ENCODE results near the gene TRPV5. TPM values are rescaled to one million over a fixed set of nuclear protein-coding genes. Genes with fewer than 3 reads are reported as not detected.

Gene TRPV5
- total RNA-seq, 2 experiments from 2014 or later, result 0.06 TPM; not detected in 1

DNA sequence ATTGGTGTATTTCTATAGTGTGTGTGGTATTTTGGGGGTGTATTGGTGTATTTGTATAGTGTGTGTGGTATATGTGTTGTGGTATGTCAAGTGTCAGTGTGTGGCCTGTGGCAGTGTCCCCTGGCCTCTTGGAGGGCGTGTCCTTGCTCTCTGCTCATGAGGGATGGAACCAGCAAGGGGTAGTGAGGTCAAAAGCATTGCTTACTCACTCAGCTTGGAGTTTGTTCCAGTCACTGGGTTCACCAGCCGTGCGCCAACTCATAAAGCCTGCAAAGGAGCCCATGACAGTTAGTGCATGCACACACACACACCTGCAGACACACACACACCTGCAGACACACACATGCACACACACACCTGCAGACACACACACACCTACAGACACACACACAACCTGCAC, 43.7 kb downstream of the TRPV5 start:
- ChIA-PET CTCF (ENCODE audit: unreplicated experiment) (no interaction called here), POLR2A (no interaction called here)
- TF ChIP-seq, protein P1, sequence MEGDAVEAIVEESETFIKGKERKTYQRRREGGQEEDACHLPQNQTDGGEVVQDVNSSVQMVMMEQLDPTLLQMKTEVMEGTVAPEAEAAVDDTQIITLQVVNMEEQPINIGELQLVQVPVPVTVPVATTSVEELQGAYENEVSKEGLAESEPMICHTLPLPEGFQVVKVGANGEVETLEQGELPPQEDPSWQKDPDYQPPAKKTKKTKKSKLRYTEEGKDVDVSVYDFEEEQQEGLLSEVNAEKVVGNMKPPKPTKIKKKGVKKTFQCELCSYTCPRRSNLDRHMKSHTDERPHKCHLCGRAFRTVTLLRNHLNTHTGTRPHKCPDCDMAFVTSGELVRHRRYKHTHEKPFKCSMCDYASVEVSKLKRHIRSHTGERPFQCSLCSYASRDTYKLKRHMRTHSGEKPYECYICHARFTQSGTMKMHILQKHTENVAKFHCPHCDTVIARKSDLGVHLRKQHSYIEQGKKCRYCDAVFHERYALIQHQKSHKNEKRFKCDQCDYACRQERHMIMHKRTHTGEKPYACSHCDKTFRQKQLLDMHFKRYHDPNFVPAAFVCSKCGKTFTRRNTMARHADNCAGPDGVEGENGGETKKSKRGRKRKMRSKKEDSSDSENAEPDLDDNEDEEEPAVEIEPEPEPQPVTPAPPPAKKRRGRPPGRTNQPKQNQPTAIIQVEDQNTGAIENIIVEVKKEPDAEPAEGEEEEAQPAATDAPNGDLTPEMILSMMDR (conservative IDR thresholded peaks at IDR 0.05; ENCODE audit: low read length), result no peak
- TF ChIP-seq EZH2phosphoT487 (IDR thresholded peaks at IDR 0.05; ENCODE audit: borderline replicate concordance, low read depth, low read length), result no peak
- Histone ChIP-seq H4K20me1 (ENCODE audit: insufficient read depth, low read length) (no peaks in the 10 kb centered on the region), H3K4me2 (ENCODE audit: low read length) (no peak overlapping the region), H3K4me1 (ENCODE audit: insufficient read depth, low read length, poor library complexity, severe bottlenecking) (no peaks in the 10 kb centered on the region), H2AFZ (ENCODE audit: low read length) (no peak overlapping the region), H3K27ac (ENCODE audit: low read depth, low read length, poor library complexity, severe bottlenecking) (no peak overlapping the region), H3K9me3 (ENCODE audit: low read length) (no peaks in the 10 kb centered on the region), H3K4me3 (ENCODE audit: low read depth, low read length, poor library complexity, severe bottlenecking) (no peak overlapping the region), H3K36me3 (ENCODE audit: insufficient read depth, low read length) (no peaks in the 10 kb centered on the region), H3K79me2 (ENCODE audit: insufficient read depth, low read depth, low read length) (no peaks in the 10 kb centered on the region), H3K9me2 (ENCODE audit: insufficient read depth, low read length) (no peaks in the 10 kb centered on the region)
- BruUV-seq (replicated peaks), result no TSS peak
- intact Hi-C loops (cut with micrococcal nuclease; ENCODE audit: unreplicated experiment), result no loop called here
- DNase-seq (ENCODE audit: low spot score), result no peak

- Histone ChIP-seq H4K20me1 (ENCODE audit: insufficient read depth, low read length) (no peaks in the 10 kb centered on the region), H3K36me3 (ENCODE audit: insufficient read depth, low read length) (no peaks in the 10 kb centered on the region), H3K4me1 (ENCODE audit: insufficient read depth, low read length, poor library complexity, severe bottlenecking) (no peaks in the 10 kb centered on the region), H3K9me3 (ENCODE audit: low read length) (no peaks in the 10 kb centered on the region), H3K79me2 (ENCODE audit: insufficient read depth, low read depth, low read length) (no peaks in the 10 kb centered on the region), H2AFZ (ENCODE audit: low read length) (no peak overlapping the region), H3K9me2 (ENCODE audit: insufficient read depth, low read length) (no peaks in the 10 kb centered on the region), H3K27ac (ENCODE audit: low read depth, low read length, poor library complexity, severe bottlenecking) (no peak overlapping the region), H3K4me2 (ENCODE audit: low read length) (no peak overlapping the region), H3K4me3 (ENCODE audit: low read depth, low read length, poor library complexity, severe bottlenecking) (no peak overlapping the region)
- CTCF ChIA-PET (ENCODE audit: unreplicated experiment), result no interaction called here
- no TSS peak for BruUV-seq (replicated peaks)
- DNase-seq (ENCODE audit: low spot score), result no peak
- intact Hi-C loops (cut with micrococcal nuclease; ENCODE audit: unreplicated experiment), result no loop called here
- no peak for TF ChIP-seq EZH2phosphoT487 (IDR thresholded peaks at IDR 0.05; ENCODE audit: borderline replicate concordance, low read depth, low read length)
- TF ChIP-seq, protein P1 (conservative IDR thresholded peaks at IDR 0.05; ENCODE audit: low read length), result no peak
- POLR2A ChIA-PET, result interaction anchor here (1.2 kb wide), 1 partner anchor 15 kb away, joined by 4 read pairs; no protein-coding TSS in a partner anchor
These were observed 46.1 kb downstream of the TRPV5 start for GRCh38 chr7:142887282-142888015.

GRCh38 chr7:142886866-142887265, 46.7 kb downstream of the TRPV5 start:
- Histone ChIP-seq H3K27ac (ENCODE audit: low read depth, low read length, poor library complexity, severe bottlenecking) (no peak overlapping the region), H4K20me1 (ENCODE audit: insufficient read depth, low read length) (no peaks in the 10 kb centered on the region), H3K9me2 (ENCODE audit: insufficient read depth, low read length) (no peaks in the 10 kb centered on the region), H3K9me3 (ENCODE audit: low read length) (no peaks in the 10 kb centered on the region), H3K79me2 (ENCODE audit: insufficient read depth, low read depth, low read length) (no peaks in the 10 kb centered on the region), H3K4me2 (ENCODE audit: low read length) (no peak overlapping the region), H3K36me3 (ENCODE audit: insufficient read depth, low read length) (no peaks in the 10 kb centered on the region), H3K4me1 (ENCODE audit: insufficient read depth, low read length, poor library complexity, severe bottlenecking) (no peaks in the 10 kb centered on the region), H2AFZ (ENCODE audit: low read length) (no peak overlapping the region), H3K4me3 (ENCODE audit: low read depth, low read length, poor library complexity, severe bottlenecking) (no peak overlapping the region)
- ChIA-PET CTCF (ENCODE audit: unreplicated experiment) (no interaction called here), POLR2A (no interaction called here)
- BruUV-seq (replicated peaks), result no TSS peak
- TF ChIP-seq EZH2phosphoT487 (IDR thresholded peaks at IDR 0.05; ENCODE audit: borderline replicate concordance, low read depth, low read length), result no peak
- TF ChIP-seq, protein P1 (conservative IDR thresholded peaks at IDR 0.05; ENCODE audit: low read length), result no peak
- intact Hi-C loops (cut with micrococcal nuclease; ENCODE audit: unreplicated experiment), result no loop called here
- DNase-seq (ENCODE audit: low spot score), result no peak

All from OCI-LY7 (cell line).